HG02870 (cell line): Measurements from ENCODE around the gene DNAJC3.

Source experiments
- ATAC-seq: cut with Tn5 transposase; IDR thresholded peaks from one replicate; pipeline ENCODE4 v1.9.1; 2021; ENCODE audit warnings: mild to moderate bottlenecking, moderate library complexity; ENCODE audit not compliant: unreplicated experiment

Gene DNAJC3

DNA sequence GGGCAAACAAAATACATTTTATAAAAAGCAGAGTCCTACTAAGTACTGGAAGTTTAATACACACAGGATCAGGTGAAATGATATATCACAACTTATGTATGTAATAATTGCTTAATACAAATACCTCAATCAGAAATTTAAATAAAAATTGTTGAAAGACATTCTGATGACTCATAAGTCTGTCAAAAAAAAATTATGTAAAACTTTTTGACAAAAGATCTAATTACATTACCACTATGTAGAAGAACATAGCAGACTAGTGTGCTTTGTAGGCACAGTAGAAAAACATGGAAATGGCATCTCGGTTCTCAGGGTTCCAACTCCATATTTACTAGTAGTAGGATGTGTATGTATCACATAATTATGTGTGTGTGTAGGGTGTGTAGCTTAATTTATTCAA is 156.2 kb downstream of the DNAJC3 start:
- ATAC-seq = no peak

DNA sequence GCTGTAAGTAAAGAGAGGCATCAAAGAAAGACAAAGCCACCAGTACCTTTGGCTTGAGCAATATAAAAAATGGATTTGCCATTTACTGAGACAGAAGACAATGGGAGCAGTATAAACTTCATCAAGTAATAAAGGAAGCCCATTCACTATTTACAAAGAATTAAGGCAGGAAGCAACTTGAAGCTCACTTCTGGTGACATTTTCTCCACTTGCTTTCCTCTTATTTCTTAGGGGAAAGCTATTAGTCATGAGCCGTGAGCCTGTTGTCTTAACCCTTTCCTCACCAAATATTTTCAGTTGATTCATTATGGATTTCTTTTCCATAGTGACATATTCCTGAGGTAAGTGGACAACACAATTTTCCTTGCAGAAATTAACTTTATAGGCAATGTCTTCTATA is 156.8 kb downstream of the DNAJC3 start:
- no peak for ATAC-seq

DNA sequence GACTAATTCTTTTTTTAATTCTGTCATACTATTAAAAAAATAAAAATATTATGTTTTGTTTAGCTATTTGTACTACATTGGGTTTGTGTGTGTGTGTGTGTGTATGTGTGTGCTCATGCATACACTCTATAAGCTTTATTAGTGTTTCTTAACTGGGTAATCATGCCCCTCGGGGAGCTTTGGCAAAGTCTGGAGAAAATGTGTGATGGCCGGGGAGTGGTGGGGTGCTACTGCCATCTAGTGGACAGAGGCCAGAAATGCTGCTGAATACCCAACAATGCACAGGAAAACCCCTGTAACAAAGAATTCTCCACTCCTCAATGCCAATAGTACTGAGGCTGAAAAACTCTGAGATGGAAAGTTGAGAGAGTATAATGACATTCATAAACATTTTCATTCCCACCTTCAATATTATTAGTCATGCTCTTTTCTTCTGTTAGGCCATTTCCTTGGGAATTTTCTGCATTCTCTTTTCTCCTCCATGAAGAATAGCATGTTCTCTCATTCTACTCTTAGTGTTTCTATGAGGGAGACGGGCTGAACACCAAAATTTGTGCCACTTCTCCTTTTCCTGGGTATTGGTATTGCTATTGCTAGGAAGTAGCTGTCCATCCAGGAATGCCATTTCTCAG is 157.3 kb downstream of the DNAJC3 start:
- peak; percentile 84 for ATAC-seq

DNA sequence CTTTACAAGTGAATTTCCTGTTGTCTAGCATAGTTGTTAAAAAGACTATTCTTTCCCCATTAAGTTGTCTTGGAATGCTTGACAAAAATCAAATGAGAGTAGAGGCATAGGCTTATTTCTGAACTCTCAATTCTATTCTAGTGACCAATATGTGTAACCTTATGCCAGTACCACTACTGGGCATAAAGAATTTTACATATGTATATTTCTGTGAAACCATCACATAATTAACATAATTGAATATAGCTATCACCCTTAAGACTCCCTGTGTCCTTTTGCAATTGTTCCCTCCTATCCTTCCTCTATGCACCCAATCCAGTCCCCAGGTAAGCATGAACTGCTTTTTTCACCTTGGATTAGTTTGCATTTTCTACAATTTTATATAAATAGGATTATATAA is 165.0 kb downstream of the DNAJC3 start:
- ATAC-seq = no peak

DNA sequence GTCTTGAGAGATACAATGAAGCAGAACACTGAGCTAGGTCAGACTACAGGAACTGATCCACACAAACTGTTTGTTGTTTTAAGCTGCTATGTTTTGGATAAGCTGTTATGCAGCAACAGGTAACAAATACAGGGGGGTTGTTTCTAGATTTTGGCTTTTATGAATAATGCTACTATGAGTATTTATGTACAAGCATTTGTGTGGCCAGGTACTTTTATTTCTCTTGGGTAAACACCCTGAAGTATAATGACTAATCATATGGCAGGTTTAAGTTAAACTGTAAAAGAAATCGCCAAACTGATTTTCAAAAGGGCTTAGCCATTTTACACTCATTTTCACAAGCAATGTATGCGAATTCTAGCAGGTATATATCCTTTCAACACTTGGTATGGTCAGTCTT is 166.0 kb downstream of the DNAJC3 start:
- ATAC-seq = no peak
